GM18520 (cell line): ENCODE measurements around the gene CMTM8.

Experiments
- ATAC-seq: cut with Tn5 transposase; IDR thresholded peaks from one replicate; pipeline ENCODE4 v1.9.1; 2021; ENCODE audit not compliant: unreplicated experiment

Gene CMTM8

DNA sequence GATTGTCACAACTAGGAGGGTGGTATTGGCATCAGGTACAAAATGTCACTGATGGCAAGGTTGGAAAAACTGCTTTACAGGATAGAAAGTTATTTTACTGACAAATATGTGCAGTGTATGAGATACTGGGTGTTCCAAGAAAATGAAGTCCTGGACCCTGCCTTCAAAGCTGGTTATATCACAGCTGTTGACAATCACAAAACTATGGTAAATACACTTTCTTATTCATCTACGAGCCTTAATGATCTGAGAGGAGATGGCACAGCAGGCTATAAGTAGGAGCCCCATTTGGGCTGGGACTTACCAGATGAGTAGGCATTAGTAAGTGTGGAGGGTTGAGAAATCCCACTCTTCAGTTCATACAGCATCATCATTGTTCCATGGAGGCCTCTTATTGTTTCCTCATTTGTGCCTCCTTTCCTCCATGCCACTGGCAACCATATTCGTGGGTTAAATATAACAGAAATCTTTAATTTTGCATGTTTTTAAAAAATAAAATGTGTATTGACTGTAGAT is 66.9 kb downstream of the CMTM8 start:
- ATAC-seq: no peak

DNA sequence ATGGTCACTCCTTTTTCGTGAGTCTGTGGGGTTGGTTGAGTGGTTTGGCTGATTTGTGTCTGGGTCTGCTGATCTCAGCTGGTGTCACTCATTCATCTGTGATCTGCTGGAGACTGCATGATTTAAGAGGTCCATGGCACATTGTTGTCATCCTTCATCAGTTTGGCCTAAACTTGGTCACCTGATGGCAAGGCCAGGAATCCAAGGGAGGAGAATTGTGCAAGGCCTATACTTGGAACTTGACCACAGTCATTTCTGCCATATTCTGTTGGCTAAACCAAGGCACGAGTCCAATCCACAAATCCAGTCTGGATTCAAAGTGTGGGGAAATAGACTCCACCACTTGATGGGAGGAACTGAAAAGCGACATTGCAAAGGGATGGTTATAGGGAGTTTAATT is 67.6 kb downstream of the CMTM8 start:
- no peak for ATAC-seq

- no peak for ATAC-seq
These were observed 69.1 kb downstream of the CMTM8 start for GRCh38 chr3:32307591-32307990.

GRCh38 chr3:32308378-32308777 is 69.9 kb downstream of the CMTM8 start:
- no peak for ATAC-seq

DNA sequence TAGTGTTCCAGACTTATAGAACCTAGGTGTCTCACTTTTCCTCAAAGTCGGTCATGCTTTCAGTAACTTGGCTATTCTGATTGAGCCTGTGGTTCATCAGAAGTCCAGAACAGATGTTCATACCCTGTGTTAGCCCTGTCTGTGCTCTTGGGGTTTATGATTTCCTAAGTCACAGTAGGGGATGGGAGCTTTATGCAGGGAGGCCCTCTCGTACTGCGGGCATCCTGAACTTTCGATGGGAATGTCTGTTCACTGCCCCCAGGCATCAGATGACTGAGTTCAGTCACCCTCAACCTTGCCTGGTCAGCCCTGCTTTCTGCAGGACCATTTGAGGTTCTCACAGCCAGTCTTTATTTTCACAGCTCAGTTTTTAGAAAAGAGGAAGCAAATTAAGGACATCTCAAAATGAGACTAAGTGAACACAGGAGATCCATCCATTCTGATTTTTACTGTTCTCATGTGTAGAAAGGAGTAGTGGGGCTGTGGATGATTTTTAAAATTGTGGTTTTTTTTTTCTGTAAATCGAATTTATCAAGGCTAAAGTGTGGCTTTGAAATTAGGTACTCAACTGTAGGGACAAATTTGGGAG is 71.3 kb downstream of the CMTM8 start:
- ATAC-seq: no peak

GRCh38 chr3:32310336-32310735 is 71.9 kb downstream of the CMTM8 start:
- ATAC-seq: no peak

DNA sequence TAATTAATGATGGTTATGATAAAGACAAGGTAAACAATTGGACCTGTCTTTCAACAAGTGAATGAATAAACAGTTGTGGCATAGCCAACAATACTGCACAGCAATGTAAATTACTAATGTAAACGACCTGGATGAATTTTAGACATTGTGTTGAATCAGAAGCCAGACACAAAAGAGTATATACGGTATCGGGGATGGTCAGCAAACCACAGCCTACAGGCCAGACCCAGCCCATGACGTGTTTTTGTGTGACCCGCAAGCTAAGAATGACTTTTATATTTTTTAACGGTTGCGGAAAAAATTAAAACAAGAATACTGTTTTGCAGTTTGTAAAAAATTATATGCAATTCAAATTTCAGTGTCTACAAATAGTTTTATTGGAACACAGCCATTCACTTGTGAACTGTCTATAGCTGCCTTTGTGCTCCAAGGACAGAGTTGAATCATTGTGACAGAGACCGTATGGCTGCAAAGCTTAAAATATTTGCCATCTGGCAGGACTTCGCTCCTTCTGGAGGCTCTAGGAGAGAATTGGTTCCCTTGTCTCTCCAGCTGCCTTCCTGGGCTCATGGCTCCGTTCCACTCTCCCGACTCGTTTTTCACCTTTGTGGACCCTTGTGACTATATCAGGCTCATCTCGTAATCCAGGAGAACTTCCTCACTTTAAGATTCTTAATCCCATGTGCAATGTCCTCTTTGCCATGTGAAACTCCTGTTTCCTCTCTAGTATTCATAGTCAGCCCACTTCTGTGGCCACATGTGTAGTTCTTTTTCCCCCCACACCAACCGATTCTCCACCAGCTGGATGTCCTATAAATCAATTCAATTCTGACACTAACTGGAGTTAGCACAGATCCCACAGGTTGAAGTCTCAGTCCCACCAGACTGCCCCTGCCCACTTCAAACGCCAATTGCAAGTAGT is 72.7 kb downstream of the CMTM8 start:
- ATAC-seq: no peak

DNA sequence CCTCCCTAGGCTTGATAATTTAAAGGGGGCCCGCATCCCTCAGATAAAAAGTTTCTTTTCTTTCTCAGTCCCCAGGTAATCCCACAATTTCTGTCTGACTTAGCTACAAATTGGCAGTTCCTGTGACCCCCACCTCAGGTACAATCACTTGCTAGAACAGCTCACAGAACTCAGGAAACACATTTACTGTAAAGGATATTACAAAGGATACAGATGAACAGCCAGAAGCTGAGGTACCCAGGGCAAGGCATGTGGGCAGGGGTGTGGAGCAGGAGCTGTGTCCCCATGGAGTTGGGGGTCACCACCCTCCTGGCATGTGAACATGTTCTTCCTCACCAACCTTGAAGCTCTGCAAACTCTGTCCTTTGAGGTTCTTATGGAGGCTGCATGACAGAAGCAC is 73.8 kb downstream of the CMTM8 start:
- no peak for ATAC-seq

DNA sequence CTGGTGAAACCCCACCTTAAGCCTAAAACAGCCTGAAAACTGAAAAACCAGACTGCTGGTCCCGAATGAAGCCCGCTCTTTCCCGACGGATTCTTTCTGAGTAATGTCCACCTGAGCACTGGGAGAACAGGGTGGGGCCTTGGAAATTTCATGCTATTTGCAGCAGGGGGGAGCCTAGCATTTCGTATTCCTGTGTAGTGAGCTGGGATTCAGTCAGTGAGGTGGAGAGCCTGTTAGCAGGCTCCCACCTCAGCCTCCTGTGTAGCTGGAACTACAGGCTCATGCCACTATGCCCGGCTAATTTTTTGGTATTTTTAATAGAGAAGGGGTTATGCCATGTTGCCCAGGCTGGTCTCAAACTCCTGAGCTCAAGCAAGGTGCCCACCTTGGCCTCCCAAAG is 74.7 kb downstream of the CMTM8 start:
- no peak for ATAC-seq

DNA sequence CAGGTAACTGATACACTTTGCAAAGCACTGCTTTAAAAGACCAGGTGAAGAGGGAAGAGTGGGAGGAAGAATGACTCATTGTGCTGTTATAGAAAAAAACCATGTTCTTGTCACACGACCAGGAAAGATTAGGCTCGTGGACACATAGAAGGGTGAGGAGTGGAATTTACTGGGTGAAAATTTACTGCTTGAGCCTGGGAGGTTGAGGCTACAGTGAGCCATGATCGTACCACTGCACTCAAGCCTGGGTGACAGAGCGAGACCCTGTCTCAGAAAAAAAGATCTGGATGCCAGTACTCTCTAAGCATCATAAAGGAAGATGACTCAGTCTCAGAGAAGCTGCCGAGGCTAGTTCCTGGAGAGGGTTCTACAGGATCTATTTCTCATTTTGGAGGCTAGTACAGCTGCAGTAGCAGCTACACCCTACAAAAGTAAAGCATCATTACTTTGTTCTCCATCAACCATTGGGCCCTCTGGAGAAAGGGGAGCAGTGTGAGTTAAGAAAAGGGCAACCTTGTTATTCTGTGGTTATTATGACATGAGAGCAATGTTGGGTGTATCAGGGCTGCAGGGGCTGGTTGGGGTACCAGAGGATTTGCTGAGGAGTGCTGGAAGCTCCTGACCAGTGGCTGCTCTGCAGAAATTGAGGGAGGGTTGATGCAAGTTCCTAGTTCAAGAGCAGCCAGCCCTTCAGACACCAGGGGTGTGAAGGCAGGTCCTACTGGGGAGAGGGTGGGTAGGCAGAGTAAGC is 75.4 kb downstream of the CMTM8 start:
- ATAC-seq: no peak

DNA sequence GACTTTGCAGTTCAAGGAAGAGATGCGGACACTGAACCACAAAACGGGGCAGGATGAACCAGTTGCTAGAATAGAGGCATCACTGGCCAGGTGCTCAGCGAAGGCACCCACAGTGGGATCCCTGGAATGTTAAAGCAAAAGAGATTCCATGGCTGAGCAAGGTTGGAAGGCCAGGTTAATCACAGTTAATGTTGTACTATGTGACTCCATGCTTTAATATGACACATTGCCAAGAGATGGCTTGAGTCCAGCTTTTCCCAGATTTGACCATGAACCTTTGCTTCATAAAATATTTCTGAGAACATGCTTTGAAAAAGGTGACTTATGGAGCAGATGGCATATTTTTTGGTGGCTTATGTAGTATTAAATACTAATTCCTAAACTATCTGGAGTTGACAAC is 77.0 kb downstream of the CMTM8 start:
- ATAC-seq: no peak

GRCh38 chr3:32316319-32316718 is 77.8 kb downstream of the CMTM8 start:
- no peak for ATAC-seq

GRCh38 chr3:32316976-32317375 is 78.5 kb downstream of the CMTM8 start:
- no peak for ATAC-seq

- no peak for ATAC-seq
These were observed 81.1 kb downstream of the CMTM8 start for GRCh38 chr3:32319607-32320006.

DNA sequence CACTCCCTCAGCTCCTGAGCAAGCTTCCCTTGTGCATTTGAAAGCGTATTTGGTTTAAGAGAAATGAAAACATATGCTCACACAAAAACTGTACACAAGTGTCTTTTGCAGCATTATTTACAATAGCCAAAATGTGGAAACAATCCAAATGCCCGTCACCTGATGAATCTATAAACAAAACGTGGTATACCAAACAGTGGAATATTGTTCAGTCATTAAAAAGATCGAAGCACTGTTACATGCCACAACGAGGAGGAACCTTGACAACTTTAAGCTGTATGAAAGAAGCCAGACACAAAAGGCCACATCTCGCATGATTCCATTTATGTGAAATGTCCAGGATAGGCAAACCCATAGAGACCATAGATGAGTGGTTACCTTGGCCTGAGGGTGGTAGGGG is 81.6 kb downstream of the CMTM8 start:
- no peak for ATAC-seq

DNA sequence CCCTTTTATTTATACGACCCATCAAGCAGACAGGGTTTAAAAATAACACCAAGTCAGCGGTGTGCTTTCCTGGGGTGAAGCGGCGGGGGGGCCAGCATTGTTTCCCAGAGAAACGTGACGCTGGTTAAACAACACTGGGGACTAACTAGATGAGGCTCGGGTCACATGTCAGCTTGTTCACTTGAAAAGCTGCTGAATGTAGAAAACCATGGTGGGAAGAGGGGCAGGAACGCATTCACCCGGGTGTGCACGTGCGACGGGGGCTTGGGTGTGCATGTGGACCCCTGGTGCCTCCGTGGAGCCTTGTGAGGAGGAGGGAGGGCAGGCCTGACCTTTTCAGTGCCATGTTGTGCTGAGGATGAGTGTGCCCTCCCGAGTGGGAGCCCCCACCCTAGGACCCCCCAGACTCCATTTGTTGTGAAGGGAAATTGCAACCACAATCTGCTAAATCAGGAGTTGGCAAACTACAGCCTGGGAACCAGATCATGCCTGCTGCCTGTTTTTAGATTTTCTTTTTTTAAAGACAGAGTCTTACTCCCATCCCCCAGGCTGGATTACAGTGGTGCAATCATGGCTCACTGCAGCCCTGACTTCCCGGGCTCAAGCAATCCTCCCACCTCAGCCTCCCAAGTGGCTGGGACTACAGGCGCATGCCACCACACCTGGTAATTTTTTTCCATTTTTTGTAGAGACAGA is 82.8 kb downstream of the CMTM8 start:
- no peak for ATAC-seq

DNA sequence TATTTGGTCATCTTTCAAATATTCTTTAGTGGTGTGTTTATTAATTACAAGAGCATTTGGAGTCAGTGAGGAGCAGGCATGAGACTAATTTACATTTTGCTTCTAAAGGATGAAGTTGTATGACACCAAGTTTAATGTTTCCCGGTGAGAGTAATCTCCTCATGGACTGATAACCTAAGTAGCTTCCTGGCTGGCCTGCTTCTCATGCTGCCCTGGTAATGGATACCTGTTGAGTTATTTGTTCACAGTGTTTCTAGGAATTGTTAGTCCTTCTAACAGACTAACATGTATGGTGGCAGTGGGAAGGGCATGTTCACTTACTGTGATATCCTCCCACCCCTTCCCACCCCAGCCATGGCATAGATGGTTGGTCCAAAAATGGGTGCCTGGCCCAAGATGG is 83.8 kb downstream of the CMTM8 start:
- ATAC-seq: no peak

GRCh38 chr3:32323604-32324003 is 85.1 kb downstream of the CMTM8 start:
- no peak for ATAC-seq

DNA sequence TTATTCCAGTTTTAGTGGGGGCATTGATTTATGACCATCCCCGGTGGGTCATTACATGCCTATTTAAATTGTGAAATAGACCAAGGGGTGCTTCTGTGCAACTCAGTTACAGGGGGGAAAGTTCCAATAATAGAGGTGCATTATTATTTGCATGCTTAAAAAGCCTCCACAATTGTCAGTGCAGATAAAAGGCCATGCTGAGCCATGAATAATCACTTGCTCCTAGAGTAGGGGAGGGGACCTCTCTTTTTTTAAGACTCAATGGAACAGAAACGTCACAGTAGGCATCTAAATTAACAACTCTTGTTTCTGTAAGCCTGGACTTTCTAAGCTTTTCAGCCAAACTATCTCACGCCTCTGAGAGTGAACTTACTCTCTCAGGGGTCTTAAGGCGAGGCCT is 86.7 kb downstream of the CMTM8 start:
- ATAC-seq: no peak

DNA sequence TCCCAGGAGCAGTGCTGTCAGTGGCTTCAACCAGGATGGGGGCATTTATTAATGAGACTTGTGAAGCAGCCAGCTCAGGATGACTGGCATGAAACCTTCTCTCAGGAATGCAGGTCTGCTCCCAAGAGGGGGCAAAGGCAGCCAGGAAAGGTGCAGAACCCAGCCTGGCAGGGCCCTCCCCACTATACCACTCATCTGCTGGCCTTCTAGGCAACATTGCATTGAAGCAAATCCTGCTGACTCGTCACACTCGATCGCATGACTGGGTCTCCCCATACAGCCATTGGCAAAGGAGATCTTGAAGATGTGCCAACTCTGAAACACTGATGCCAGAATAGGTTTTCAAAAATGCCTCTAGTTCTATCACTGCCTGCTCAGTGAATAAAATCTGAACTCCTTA is 87.4 kb downstream of the CMTM8 start:
- ATAC-seq: no peak

DNA sequence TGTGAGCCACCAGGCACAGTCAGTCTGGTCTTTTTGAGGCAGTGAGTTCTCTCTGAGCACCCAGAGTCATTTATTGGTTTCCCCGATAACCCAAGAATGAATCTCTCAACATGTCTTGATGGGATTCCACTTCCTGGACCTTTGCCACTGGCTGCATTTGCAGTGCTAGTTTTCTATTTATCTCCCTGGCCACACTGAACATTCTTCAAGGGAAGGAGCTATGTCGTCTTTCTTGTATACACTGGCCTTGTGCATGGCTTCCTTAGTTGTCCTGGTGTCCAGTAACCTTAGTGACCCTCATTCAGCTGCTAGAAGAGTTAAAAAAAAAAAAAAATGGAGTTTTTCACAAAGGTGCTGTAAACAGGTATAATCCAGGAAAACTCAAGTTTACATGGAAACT is 88.3 kb downstream of the CMTM8 start:
- ATAC-seq: no peak
